Activated effector memory CD4-positive, alpha-beta T cell treated with Interleukin-2 at 50 U/mL for 16 hours (primary cell): ENCODE data around the gene COX6A2.
A peak's percentile ranks its signal among the peaks of the same experiment; 100 is the strongest.
"Not testable (repeated sequence)": the region's sequence is repeated elsewhere in the genome, so short reads cannot be mapped to it uniquely, and the experiment has no call there.

Experiments
- DNase-seq: peaks from one replicate; pipeline ENCODE4 v3.0.0-alpha.2; 2020

COX6A2 gene

GRCh38 chr16:31436221-31437045, 8.3 kb upstream of the COX6A2 start:
- no peak for DNase-seq

DNA sequence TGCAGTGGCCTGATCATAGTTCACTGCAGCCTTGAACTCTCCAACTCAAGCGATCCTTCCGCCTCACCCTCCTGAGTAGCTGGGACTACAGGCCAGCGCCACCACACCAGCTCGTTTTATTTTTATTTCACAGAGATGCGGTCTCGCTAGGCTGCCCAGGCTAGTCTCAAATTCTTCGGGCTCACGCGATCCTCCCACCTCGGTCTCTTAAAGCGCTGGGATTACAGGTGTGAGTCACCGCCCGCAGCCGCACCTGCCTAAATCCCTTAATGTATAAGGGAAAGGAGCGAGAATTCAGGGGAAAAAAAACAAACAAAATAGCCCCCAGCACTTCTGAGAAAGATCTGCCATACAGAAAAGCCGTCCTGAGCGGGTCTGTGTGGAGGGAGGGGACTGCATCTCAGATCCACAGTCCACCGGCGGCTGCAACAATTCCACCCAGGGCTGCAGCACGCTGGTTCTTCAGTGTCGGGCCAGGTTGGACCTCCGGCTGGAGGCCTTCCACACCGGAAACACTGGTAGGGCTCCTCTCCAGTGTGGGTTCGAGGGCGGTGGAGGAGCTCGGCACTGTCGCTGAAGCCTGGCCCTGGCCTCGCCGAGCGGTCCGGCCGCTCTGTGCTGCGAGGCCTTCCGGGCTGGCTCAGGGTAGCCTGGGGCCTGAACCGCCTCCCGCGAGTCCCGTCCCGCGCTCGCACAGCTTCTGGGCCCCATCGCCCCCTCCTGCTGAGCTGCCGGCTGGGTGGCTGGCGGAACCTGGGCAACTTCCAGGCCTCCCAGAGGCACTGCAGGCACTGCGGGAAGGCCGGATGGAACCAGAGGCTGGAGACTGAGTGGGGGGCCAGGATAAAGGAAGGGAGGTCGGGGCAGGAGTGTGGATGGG, 7.4 kb upstream of the COX6A2 start:
- no peak for DNase-seq

DNA sequence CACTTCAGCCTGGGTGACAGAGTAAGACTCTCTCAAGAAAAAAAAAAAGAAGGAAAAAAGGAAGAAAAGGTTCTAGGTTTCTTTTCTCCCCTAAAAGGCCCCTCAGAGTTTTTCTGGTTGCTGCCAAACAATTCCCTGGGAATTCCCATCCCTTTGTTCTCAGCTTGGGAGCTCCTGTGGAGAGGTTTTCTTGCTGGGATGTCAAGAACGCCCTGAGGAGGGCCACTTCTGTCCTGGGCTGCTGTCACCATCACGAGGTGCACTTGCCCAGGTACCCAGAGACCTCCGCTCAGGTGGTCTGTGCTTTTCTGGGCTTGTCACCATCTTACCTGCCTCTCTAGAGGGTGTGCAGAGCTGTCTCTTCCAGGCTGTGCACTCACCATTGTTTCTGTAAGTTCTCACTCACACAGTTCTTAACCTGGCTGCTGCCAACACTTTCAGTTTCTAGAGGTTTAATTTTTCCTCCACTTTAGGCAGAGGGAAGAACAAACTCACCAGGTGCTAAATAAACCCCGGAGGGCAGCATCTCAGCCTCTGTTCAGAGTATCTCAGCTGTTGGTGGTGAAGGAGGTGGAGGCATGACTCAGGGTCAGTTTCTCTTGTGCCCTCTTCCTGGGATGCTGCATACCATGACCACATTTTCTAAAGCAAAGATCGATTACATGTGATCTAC, 2.4 kb upstream of the COX6A2 start:
- DNase-seq, result no peak

DNA sequence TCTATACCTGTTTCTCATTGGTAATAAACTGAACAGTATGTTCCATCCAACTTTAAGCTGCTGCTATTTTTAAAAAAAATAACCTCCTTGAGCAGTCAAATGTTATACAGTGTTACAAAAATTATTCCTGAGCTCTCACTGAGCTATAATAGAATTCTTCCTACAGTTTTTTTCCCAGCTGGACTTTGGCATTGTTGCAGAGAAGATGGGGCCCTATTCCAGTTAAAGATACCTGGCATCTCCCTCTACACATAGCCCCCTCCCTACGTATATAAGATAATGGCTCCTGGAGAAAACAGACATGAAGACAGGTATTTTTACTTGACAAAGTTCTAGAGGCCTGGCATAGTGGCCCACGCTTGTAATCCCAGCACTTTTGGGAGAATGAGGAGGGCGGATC, 1.6 kb upstream of the COX6A2 start:
- no peak for DNase-seq

GRCh38 chr16:31429314-31429713, 1.2 kb upstream of the COX6A2 start:
- DNase-seq, result no peak

GRCh38 chr16:31428638-31429247, 583 bp upstream of the COX6A2 start:
- DNase-seq, result no peak

- DNase-seq, result peak; percentile 41
These were observed 500 bp downstream of the COX6A2 start for GRCh38 chr16:31427441-31428278.

GRCh38 chr16:31423801-31424200, 4.4 kb downstream of the COX6A2 start:
- no peak for DNase-seq

DNA sequence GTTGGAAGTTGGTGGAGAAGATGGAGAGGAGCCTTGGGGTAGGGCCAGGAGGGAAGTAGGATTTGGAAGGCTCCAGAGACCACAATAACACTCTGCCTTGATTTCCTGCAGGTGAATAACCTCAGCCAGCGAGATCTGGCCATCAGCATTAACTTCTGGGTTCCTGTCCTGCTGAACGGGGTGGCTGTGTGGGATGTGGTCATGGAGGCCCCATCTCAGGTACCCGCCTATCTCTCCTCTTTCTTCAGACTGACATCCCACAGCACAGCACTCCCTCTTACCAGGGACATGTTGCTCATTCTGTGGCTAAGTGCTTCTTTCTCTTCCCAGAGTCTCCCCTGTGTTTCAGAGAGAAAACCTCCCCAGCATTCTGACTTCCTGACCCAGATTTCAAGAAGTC, 4.9 kb downstream of the COX6A2 start:
- no peak for DNase-seq

DNA sequence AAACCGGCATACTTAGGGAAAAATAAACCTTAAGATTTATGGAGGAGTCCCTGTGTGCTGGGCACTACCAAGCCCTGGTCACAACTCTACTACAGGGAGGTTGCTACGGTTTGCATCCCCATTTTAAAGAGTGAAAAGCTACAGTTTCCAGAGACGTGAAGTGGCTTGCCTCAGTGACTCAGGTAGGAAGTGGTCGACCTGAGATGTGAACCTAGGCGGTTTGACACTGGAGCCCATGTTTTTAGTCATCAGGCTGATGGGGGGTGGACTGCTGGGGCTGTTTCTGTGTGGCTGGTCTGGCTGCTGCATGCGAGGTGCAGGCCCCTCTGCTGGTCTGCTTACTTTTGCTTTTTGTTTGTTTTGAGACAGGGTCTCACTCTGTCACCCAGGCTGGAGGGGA, 6.6 kb downstream of the COX6A2 start:
- DNase-seq, result peak; percentile 19

- no peak for DNase-seq
These were observed 8.1 kb downstream of the COX6A2 start for GRCh38 chr16:31420037-31420436.

- no peak for DNase-seq
These were observed 10.2 kb downstream of the COX6A2 start for GRCh38 chr16:31417916-31418315.

DNA sequence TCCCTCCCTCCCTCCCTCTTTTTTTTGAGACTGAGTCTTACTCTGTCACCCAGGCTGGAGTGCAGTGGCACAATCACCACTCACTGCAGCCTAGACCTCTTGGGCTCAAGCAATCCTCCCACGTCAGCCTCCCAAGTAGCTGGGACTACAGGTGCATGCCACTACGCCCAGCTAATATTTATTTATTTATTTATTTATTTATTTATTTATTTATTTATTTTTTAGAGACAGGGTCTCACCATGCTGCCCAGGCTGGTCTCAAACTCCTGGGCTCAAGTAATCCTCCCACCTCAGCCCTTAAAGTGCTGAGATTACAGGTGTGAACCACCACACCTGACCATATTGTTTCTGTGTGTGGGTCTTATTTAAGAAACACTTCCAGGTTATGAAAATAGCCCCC, 11.1 kb downstream of the COX6A2 start:
- DNase-seq, result not testable (repeated sequence)

GRCh38 chr16:31416371-31416770, 11.8 kb downstream of the COX6A2 start:
- no peak for DNase-seq

DNA sequence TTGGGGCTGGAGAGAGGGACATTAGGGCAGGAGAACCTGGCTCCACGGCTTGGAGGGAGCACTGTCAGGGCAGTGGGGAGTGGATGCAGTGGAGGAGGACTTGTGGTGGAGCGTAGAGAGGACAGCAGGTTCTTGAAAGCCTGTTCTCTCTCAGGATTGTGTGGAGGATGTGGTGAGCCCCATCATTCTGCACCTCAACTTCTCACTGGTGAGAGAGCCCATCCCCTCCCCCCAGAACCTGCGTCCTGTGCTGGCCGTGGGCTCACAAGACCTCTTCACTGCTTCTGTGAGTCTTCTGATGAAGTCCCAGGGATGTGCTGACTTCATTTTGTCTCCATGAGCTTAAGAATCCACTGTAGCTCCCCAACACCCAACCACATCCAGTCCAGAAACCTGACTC, 13.5 kb downstream of the COX6A2 start:
- no peak for DNase-seq

- no peak for DNase-seq
These were observed 14.2 kb downstream of the COX6A2 start for GRCh38 chr16:31413943-31414342.

GRCh38 chr16:31413381-31413780, 14.8 kb downstream of the COX6A2 start:
- no peak for DNase-seq

GRCh38 chr16:31412750-31413149, 15.4 kb downstream of the COX6A2 start:
- DNase-seq, result no peak

DNA sequence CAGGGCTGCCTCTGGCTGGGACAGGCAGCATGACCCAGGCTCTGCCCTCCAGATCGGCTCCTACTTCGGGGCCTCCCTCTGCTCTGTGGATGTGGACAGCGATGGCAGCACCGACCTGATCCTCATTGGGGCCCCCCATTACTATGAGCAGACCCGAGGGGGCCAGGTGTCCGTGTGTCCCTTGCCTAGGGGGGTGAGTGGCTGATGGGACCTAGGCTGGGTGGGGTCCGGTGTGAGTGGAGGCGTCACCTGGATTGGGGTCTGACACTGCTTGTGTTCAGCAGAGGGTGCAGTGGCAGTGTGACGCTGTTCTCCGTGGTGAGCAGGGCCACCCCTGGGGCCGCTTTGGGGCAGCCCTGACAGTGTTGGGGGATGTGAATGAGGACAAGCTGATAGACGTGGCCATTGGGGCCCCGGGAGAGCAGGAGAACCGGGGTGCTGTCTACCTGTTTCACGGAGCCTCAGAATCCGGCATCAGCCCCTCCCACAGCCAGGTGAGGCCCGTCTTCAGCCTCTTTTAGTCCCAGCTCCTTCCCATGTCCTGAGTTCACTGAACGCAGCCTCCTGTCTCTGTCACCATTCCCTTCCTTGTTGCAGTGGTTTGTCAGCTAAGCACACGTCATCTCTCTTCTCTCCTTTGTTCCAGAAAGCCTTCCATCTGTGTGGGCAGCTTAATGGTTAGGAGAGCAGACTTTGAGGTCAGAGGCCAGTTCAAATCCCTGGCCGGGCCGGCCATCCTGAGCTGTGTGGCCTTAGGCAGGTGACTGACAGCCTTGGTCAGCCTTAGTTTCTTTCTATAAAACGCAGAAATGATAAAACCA, 16.9 kb downstream of the COX6A2 start:
- DNase-seq, result no peak

DNA sequence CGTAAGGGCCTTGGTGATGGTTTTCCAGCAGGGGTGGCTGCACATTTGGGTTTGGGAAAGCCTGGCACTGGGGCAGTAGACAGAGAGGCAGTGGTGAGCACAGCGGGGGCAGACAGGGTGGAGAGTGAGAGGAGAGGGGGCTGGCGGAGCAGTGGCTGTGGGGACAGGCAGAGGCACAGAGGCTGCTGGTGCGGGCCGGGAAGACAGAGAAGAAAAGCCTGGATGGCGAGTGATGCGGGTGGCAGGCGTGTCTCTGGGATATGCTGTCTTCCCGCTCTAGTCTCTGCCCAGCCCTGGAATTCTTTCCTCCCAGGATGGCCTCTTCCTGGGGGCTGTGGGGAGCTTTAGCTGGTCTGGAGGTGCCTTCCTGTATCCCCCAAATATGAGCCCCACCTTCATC, 18.1 kb downstream of the COX6A2 start:
- DNase-seq, result no peak

GRCh38 chr16:31409433-31409832, 18.7 kb downstream of the COX6A2 start:
- DNase-seq, result no peak
